Ishikawa (cell line): ENCODE measurements around the gene RXRA.

ENCODE experiments used
- CEBPB ChIP-seq: IDR thresholded peaks from 2 replicates; pipeline ENCODE4 v1.6.1; 2012
- CREB1 ChIP-seq: IDR thresholded peaks from 2 replicates; pipeline ENCODE4 v1.6.1; 2012; ENCODE audit warnings: low read depth
- EGR1 ChIP-seq: IDR thresholded peaks from 2 replicates; pipeline ENCODE4 v1.6.1; 2012
- EP300 ChIP-seq: IDR thresholded peaks from 2 replicates; pipeline ENCODE4 v1.6.1; 2012; ENCODE audit warnings: borderline replicate concordance
- FOXM1 ChIP-seq: IDR thresholded peaks from 2 replicates; pipeline ENCODE4 v1.6.1; 2012; ENCODE audit warnings: low read depth, borderline replicate concordance
- MAX ChIP-seq: IDR thresholded peaks from 2 replicates; pipeline ENCODE4 v1.6.1; 2012
- NFIC ChIP-seq: IDR thresholded peaks from 2 replicates; pipeline ENCODE4 v1.6.1; 2012
- RAD21 ChIP-seq: IDR thresholded peaks from 2 replicates; pipeline ENCODE4 v1.6.1; 2012; ENCODE audit warnings: low read depth
- REST ChIP-seq: IDR thresholded peaks from 2 replicates; pipeline ENCODE4 v1.6.1; 2012; ENCODE audit warnings: low read depth, mild to moderate bottlenecking
- TAF1 ChIP-seq: IDR thresholded peaks from 2 replicates; pipeline ENCODE4 v1.6.1; 2012; ENCODE audit warnings: low read depth, mild to moderate bottlenecking
- TCF12 ChIP-seq: IDR thresholded peaks from 2 replicates; pipeline ENCODE4 v1.6.1; 2012; ENCODE audit warnings: low read depth
- TEAD4 ChIP-seq: IDR thresholded peaks from 2 replicates; pipeline ENCODE4 v1.6.1; 2012
- USF1 ChIP-seq: IDR thresholded peaks from 2 replicates; pipeline ENCODE4 v1.6.1; 2012
- YY1 ChIP-seq: IDR thresholded peaks from 2 replicates; pipeline ENCODE4 v1.6.1; 2012; ENCODE audit warnings: low read depth
- ZBTB7A ChIP-seq: IDR thresholded peaks from 2 replicates; pipeline ENCODE4 v1.6.1; 2012; ENCODE audit warnings: low read depth

The RXRA gene

DNA sequence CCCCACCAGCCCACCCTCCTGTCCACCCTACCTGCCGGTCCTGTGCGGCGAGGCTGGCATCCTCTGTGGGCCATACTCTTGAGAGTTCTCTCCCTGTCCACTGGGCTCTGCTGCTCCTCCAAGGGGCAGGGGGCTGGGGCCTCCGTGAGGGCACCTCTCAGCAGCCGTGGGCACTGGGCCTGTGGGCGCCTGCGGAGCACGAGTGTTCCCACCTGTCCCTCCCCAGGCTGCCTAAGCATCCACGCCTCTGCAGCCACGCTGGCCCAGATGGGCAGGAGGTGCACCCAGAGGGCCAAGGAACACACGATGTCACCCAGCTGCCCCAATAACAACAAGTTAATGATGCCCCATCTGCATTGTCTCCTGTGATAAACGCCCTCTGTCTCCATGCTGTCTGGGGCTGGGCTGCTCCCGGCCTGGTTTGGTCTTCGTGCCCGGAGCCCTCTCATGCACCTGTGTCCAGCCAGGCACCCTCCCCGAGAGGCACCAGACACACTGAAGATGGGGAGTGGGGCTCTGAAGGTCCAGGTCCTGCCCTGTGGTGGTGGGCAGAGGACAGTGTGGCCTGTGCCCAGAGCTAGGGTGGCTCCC lies 114.5 kb downstream of the RXRA start:
- TF ChIP-seq REST, result no peak
- no peak for TF ChIP-seq MAX
- no peak for TF ChIP-seq CREB1
- TF ChIP-seq YY1, result no peak
- TF ChIP-seq NFIC, result no peak
- TF ChIP-seq EGR1, result no peak
- TF ChIP-seq FOXM1, result no peak
- TF ChIP-seq TAF1, result no peak
- TF ChIP-seq TEAD4, result no peak
- TF ChIP-seq ZBTB7A, result no peak

DNA sequence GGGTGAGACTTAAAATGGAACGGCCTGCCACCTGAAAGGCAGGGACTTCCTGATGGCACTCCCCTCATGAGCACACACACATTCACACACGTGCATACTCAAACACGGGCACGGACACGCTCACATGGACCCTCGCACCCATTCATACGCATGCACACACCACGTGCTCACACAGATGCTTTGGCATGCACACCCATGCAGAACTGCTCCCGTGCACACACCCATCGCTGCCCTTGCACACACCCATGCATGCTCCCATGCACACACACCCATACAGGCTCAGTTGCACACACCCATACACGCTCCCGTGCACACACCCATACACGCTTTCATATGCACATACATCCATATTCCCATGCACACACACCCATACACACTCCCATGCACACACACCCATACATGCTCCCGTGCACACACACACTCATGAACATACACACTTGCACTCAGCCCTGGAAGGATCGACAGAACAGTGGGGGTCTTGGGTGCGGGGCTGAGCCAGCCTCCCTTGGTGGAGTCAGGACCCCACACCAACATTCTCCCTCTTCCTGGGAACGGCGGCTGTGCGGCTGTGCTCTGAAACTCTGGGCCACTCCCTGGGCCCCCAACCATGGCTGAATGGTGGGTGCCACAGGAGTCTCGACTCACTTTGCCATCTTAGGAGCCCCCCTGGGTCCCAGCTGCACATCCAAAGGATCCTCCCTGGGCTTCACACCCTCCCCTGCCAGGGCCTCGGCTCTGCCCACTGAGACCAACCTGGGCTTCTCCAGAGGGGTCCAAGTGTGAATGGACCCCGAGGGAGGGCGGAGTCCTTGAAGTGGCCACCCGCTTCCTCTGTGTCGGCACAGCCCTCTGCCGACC lies 115.2 kb downstream of the RXRA start:
- no peak for TF ChIP-seq TEAD4
- no peak for TF ChIP-seq YY1

- TF ChIP-seq TEAD4 (no peak), TCF12 (no peak), FOXM1 (no peak), CREB1 (no peak), MAX (no peak), USF1 (no peak), EP300 (no peak), CEBPB (no peak), YY1 (no peak), EGR1 (no peak), TAF1 (no peak)
Measured at GRCh38 chr9:134442085-134442474, 115.8 kb downstream of the RXRA start.

- no peak for TF ChIP-seq CREB1
- no peak for TF ChIP-seq EGR1
- TF ChIP-seq TCF12, result no peak
Measured at GRCh38 chr9:134442486-134443173, 116.4 kb downstream of the RXRA start.

- TF ChIP-seq MAX (peak; percentile 44), TCF12 (peak; percentile 56; the same call in 1 of the 2 replicates), USF1 (peak; percentile 30; the same call in 1 of the 2 replicates), TEAD4 (no peak), RAD21 (peak; percentile 99), YY1 (0 out of 2 replicates have a peak, but pooled peaks have one; percentile 17), TAF1 (no peak)
Measured at GRCh38 chr9:134443174-134444037, 117.2 kb downstream of the RXRA start.

DNA sequence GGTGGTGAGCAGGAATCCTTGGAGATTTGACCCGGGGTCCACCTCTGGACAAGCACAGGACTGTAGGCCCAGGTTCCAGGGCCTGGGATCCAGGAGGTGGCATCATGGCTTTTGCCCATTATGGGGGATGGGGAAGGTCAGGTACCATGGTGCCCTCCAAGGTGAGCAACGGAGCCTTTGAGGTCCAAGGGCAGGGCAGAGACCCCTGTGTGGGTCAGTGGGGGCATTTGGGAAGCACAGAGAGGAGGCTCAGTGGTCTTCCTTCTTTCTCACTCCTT lies 117.7 kb downstream of the RXRA start:
- TF ChIP-seq YY1, result no peak
- TF ChIP-seq EP300, result no peak
- TF ChIP-seq CEBPB, result no peak
- TF ChIP-seq TCF12, result no peak
- no peak for TF ChIP-seq FOXM1
- TF ChIP-seq TEAD4, result no peak
- no peak for TF ChIP-seq NFIC
- TF ChIP-seq RAD21, result no peak
- no peak for TF ChIP-seq ZBTB7A
- no peak for TF ChIP-seq MAX
- no peak for TF ChIP-seq EGR1
- no peak for TF ChIP-seq USF1
- TF ChIP-seq TAF1, result no peak
- no peak for TF ChIP-seq CREB1
- TF ChIP-seq REST, result no peak
